Fibroblast of villous mesenchyme (primary cell): ENCODE results near the gene RNF44. TPM values are rescaled to one million over a fixed set of nuclear protein-coding genes. Genes with fewer than 3 reads are reported as not detected.

Experiments used
- DNase-seq: peaks from one replicate; pipeline ENCODE4 v3.0.0-alpha.2; 2010; ENCODE audit warnings: low read depth
- H3K4me3 ChIP-seq: 2 replicates; pipeline ENCODE4 v1.5.1; 2011; ENCODE audit warnings: low read depth, mild to moderate bottlenecking, low read length
- total RNA-seq: library from RNA; depleted of rRNA; stranded (reverse); fragments of >200 nt; gene quantifications from 2 replicates; pipeline ENCODE4 v1.2.3, GENCODE V29; 2012
- TF ChIP-seq, protein P1 (sequence below): IDR thresholded peaks from 2 replicates; pipeline ENCODE4 v1.5.1; 2012; ENCODE audit warnings: low read depth, mild to moderate bottlenecking, low read length; ENCODE audit not compliant: insufficient read depth

The RNF44 gene
- total RNA-seq, 1 donor = 4.3 TPM

DNA sequence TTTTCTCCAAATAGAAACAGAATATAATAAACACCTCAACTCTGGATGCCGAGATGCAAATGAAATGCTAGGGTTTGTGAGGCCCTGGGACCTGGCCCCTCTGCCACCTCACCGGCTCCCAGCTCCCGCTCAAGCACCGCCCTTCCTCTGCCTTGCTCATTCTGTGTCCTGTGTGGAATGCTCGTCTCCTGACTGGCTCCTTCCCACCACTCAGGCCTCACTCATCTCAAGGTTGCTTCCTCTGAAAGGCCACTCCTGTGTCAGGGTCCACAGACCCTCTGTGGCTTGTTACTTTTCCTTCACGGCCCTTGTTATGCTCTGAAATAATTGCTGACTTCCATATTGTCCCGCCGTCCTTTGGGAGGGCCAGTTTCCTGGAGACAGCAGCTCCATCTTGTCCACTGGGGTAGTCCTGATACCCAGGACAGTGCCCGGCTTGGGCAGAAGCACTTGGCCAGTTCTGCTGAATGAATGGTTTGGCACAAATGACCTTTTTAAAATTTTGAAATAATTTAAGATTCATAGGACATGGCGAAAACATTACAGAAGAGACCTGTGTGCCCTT is 15.4 kb downstream of the RNF44 start:
- TF ChIP-seq, protein P1, sequence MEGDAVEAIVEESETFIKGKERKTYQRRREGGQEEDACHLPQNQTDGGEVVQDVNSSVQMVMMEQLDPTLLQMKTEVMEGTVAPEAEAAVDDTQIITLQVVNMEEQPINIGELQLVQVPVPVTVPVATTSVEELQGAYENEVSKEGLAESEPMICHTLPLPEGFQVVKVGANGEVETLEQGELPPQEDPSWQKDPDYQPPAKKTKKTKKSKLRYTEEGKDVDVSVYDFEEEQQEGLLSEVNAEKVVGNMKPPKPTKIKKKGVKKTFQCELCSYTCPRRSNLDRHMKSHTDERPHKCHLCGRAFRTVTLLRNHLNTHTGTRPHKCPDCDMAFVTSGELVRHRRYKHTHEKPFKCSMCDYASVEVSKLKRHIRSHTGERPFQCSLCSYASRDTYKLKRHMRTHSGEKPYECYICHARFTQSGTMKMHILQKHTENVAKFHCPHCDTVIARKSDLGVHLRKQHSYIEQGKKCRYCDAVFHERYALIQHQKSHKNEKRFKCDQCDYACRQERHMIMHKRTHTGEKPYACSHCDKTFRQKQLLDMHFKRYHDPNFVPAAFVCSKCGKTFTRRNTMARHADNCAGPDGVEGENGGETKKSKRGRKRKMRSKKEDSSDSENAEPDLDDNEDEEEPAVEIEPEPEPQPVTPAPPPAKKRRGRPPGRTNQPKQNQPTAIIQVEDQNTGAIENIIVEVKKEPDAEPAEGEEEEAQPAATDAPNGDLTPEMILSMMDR = no peak
- no peak for DNase-seq
- H3K4me3 ChIP-seq = no peak overlapping the region

GRCh38 chr5:176521286-176521685 is 15.9 kb downstream of the RNF44 start:
- TF ChIP-seq, protein P1 = no peak
- H3K4me3 ChIP-seq = no peak overlapping the region
- no peak for DNase-seq

DNA sequence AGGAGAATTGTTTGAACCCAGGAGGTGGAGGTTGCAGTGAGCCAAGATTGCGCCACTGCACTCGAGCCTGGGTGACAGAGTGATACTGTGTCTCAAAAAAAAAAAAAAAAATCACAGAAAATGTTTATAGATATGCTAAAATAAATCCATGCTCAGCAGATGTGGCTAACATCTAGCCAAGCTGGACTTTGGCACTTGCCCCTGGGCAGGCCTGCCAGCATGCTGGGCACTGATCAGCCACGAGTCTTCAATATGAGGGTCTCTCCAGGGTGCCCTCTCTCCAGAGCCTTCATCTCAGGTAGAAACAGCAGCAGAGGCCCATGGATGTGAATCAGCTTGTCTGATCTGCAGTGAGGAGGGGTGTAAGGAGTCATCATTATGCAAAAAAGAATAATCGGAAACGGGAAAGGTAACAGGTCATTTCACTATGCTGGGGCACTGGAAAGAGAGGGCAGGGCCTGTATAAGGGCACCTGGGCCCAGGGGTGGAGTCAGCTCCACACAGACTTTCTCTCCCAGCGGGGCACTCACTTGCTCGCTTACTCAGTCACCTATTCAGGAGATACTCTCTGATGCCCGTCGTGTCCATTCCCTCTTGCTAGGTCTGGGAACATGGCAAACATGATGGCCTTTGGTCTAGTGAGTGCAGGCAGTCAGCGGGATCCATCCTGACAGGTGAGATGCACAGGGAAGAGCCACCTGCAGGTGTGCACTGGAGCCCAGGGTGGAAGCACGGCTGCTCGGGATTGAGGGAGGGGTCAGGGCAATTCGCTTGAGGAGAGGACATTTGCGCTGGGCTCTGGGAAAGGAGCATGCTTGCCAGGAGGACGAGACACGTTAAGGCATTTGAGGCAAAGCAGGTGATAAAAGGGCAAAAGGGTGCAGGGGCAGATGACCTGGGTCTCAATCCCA is 17.1 kb downstream of the RNF44 start:
- no peak for DNase-seq
- TF ChIP-seq, protein P1 = no peak
- H3K4me3 ChIP-seq = no peak overlapping the region

- TF ChIP-seq, protein P1 = no peak
- no peak overlapping the region for H3K4me3 ChIP-seq
- DNase-seq = no peak
Measured at GRCh38 chr5:176517053-176517661, 20.0 kb downstream of the RNF44 start.

DNA sequence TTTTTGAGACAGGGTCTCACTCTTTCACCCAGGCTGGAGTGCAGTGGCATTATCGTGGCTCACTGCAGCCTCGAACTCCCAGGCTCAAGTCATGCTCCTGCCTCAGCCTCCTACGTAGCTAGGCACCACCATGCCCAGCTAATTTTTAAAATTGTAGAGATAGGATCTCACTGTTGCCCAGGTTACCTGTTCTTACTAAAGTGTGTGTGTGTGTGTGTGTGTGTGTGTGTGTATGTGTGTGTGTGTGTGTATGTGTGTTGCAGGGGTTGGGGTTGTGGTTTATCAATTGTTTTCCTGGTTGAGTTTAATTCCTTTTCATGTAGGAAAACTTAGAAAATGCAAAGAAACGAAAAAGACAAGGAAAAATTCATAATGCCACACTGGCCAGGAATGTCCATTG is 21.8 kb downstream of the RNF44 start:
- TF ChIP-seq, protein P1 = no peak
- no peak for DNase-seq
- no peak overlapping the region for H3K4me3 ChIP-seq

GRCh38 chr5:176514244-176514950 is 22.8 kb downstream of the RNF44 start:
- DNase-seq = no peak
- H3K4me3 ChIP-seq = no peak overlapping the region
- TF ChIP-seq, protein P1 = no peak
